Activated naive CD4-positive, alpha-beta T cell treated with anti-CD3 and anti-CD28 coated beads for 36 hours (primary cell): Measurements from ENCODE around the gene LENG8. TPM values are rescaled to one million over a fixed set of nuclear protein-coding genes. Genes with fewer than 3 reads are reported as not detected.
A peak's percentile ranks its signal among the peaks of the same experiment; 100 is the strongest.
"Not testable (repeated sequence)": the region's sequence is repeated elsewhere in the genome, so short reads cannot be mapped to it uniquely, and the experiment has no call there.

Experiments
- CTCF ChIA-PET: fragments of 350-600 bp; sonication (Branson Sonifier 250); formaldehyde crosslinking; loops from one replicate; lab custom pipeline; 2021; ENCODE audit warnings: antibody characterized with exemption; lab: Charles Lee
- DNase-seq: peaks from one replicate; pipeline ENCODE4 v3.0.0-alpha.2; 2020
- H3K27ac Mint-ChIP-seq: one replicate; pipeline ENCODE4 v1.8.0; 2021; ENCODE audit warnings: mild to moderate bottlenecking, mixed read lengths
- H3K27me3 Mint-ChIP-seq: one replicate; pipeline ENCODE4 v1.8.0; 2021; ENCODE audit warnings: low read depth, mixed read lengths
- H3K36me3 Mint-ChIP-seq: one replicate; pipeline ENCODE4 v1.8.0; 2021; ENCODE audit warnings: low read depth, mixed read lengths
- H3K4me1 Mint-ChIP-seq: one replicate; pipeline ENCODE4 v1.8.0; 2021; ENCODE audit warnings: low read depth, mixed read lengths
- H3K4me3 Mint-ChIP-seq: one replicate; pipeline ENCODE4 v1.8.0; 2021; ENCODE audit warnings: mild to moderate bottlenecking, moderate library complexity, mixed read lengths
- H3K9me3 Mint-ChIP-seq: one replicate; pipeline ENCODE4 v1.8.0; 2021; ENCODE audit warnings: mixed read lengths
- intact Hi-C: fragments of 100-400 bp; cut with micrococcal nuclease; formaldehyde crosslinking; loops from one replicate; pipeline ENCODE4 v1.15.1; 2023
- total RNA-seq, 2 experiments: library from RNA; stranded (reverse); gene quantifications; one replicate each; pipeline ENCODE4 v1.2.3, GENCODE V29; 2021

LENG8 gene
- total RNA-seq, 2 experiments from 2014 or later = 171 to 175 TPM

- no peak overlapping the region for H3K4me3 Mint-ChIP-seq
- intact Hi-C loops = no loop called here
- peaks cover 3% of the 10 kb centered on the region for H3K4me1 Mint-ChIP-seq
- H3K27ac Mint-ChIP-seq = no peak overlapping the region
- H3K36me3 Mint-ChIP-seq = no peaks in the 10 kb centered on the region
- H3K9me3 Mint-ChIP-seq = no peaks in the 10 kb centered on the region
- peaks cover 5% of the 10 kb centered on the region for H3K27me3 Mint-ChIP-seq
- DNase-seq = no peak
- CTCF ChIA-PET = interaction anchor here (1.1 kb wide), 1 partner anchor 71 kb away, joined by 3 read pairs; no protein-coding TSS in a partner anchor
Observed at GRCh38 chr19:54485851-54486250, 36.9 kb downstream of the LENG8 start.

- Mint-ChIP-seq H3K4me1 (no peaks in the 10 kb centered on the region), H3K4me3 (no peak overlapping the region), H3K27ac (no peak overlapping the region), H3K9me3 (no peaks in the 10 kb centered on the region), H3K36me3 (no peaks in the 10 kb centered on the region), H3K27me3 (peaks cover 7% of the 10 kb centered on the region)
- intact Hi-C loops = no loop called here
- CTCF ChIA-PET = no interaction called here
- no peak for DNase-seq
Observed at GRCh38 chr19:54489341-54489740, 40.3 kb downstream of the LENG8 start.

GRCh38 chr19:54489766-54490165, 40.8 kb downstream of the LENG8 start:
- Mint-ChIP-seq H3K36me3 (no peaks in the 10 kb centered on the region), H3K4me1 (no peaks in the 10 kb centered on the region), H3K4me3 (no peak overlapping the region), H3K27me3 (peaks cover 7% of the 10 kb centered on the region), H3K27ac (no peak overlapping the region), H3K9me3 (no peaks in the 10 kb centered on the region)
- intact Hi-C loops = no loop called here
- CTCF ChIA-PET = no interaction called here
- no peak for DNase-seq

GRCh38 chr19:54492568-54492967, 43.6 kb downstream of the LENG8 start:
- Mint-ChIP-seq H3K4me3 (no peak overlapping the region), H3K9me3 (no peaks in the 10 kb centered on the region), H3K36me3 (no peaks in the 10 kb centered on the region), H3K27me3 (peaks cover 16% of the 10 kb centered on the region), H3K4me1 (peaks cover 3% of the 10 kb centered on the region), H3K27ac (peak overlapping the region; percentile 24)
- CTCF ChIA-PET = no interaction called here
- intact Hi-C loops = no loop called here
- no peak for DNase-seq

- H3K27ac Mint-ChIP-seq, DNase-seq, intact Hi-C loops, H3K9me3 Mint-ChIP-seq, H3K4me1 Mint-ChIP-seq, H3K36me3 Mint-ChIP-seq, H3K4me3 Mint-ChIP-seq: not testable (repeated sequence)
- CTCF ChIA-PET = interaction anchor here (1.1 kb wide), 1 partner anchor 15 kb away, joined by 7 read pairs; no protein-coding TSS in a partner anchor
- peaks cover 16% of the 10 kb centered on the region for H3K27me3 Mint-ChIP-seq
Observed at GRCh38 chr19:54493056-54493455, 44.1 kb downstream of the LENG8 start.

GRCh38 chr19:54493967-54494585, 45.1 kb downstream of the LENG8 start:
- H3K36me3 Mint-ChIP-seq = no peaks in the 10 kb centered on the region
- H3K9me3 Mint-ChIP-seq = no peaks in the 10 kb centered on the region
- no peak overlapping the region for H3K27ac Mint-ChIP-seq
- H3K27me3 Mint-ChIP-seq = peaks cover 17% of the 10 kb centered on the region
- no peak overlapping the region for H3K4me3 Mint-ChIP-seq
- peaks cover 11% of the 10 kb centered on the region for H3K4me1 Mint-ChIP-seq
- intact Hi-C loops = no loop called here
- CTCF ChIA-PET = interaction anchor here (1.1 kb wide), 1 partner anchor 16 kb away, joined by 7 read pairs; no protein-coding TSS in a partner anchor
- DNase-seq = no peak

- peaks cover 19% of the 10 kb centered on the region for H3K27me3 Mint-ChIP-seq
- H3K4me3 Mint-ChIP-seq, DNase-seq, H3K36me3 Mint-ChIP-seq, H3K27ac Mint-ChIP-seq, H3K9me3 Mint-ChIP-seq, intact Hi-C loops: not testable (repeated sequence)
- peaks cover 15% of the 10 kb centered on the region for H3K4me1 Mint-ChIP-seq
- CTCF ChIA-PET = interaction anchor here (0.6 to 1.5 kb wide), 2 partner anchors 14 to 158 kb away, joined by 3 to 4 read pairs; no protein-coding TSS in a partner anchor
Observed at GRCh38 chr19:54495284-54495683, 46.3 kb downstream of the LENG8 start.

- Mint-ChIP-seq H3K4me1 (peaks cover 22% of the 10 kb centered on the region), H3K27me3 (peaks cover 19% of the 10 kb centered on the region)
- CTCF ChIA-PET, H3K9me3 Mint-ChIP-seq, intact Hi-C loops, H3K4me3 Mint-ChIP-seq, H3K36me3 Mint-ChIP-seq, H3K27ac Mint-ChIP-seq: not testable (repeated sequence)
- DNase-seq = peak; percentile 59
Observed at GRCh38 chr19:54497747-54498450, 48.9 kb downstream of the LENG8 start.

GRCh38 chr19:54498451-54498772, 49.4 kb downstream of the LENG8 start:
- H3K27me3 Mint-ChIP-seq = peaks cover 15% of the 10 kb centered on the region
- DNase-seq = not testable (repeated sequence)

GRCh38 chr19:54502518-54503048, 53.6 kb downstream of the LENG8 start, which contains the start of gene LAIR2:
Gene LAIR2 (plus strand): TSS chr19:54502831. CDS start chr19:54502919, 88 bp downstream.
- no peaks in the 10 kb centered on the region for H3K9me3 Mint-ChIP-seq
- DNase-seq = peak; percentile 46
- H3K4me1 Mint-ChIP-seq = peaks cover 29% of the 10 kb centered on the region
- CTCF ChIA-PET = no interaction called here
- peaks cover 8% of the 10 kb centered on the region for H3K27me3 Mint-ChIP-seq
- no peak within 1 kb of the TSS for H3K27ac Mint-ChIP-seq
- H3K36me3 Mint-ChIP-seq = no peaks in the 10 kb centered on the region
- intact Hi-C loops = no loop called here
- peak within 1 kb of the TSS; percentile 12 for H3K4me3 Mint-ChIP-seq

More at GRCh38 chr19:54498451-54498772, 49.4 kb downstream of the LENG8 start:
- intact Hi-C loops, H3K9me3 Mint-ChIP-seq, CTCF ChIA-PET, H3K27ac Mint-ChIP-seq, H3K36me3 Mint-ChIP-seq, H3K4me3 Mint-ChIP-seq: not testable (repeated sequence)
- peaks cover 22% of the 10 kb centered on the region for H3K4me1 Mint-ChIP-seq

GRCh38 chr19:54505542-54505941, 56.5 kb downstream of the LENG8 start:
- H3K4me3 Mint-ChIP-seq, H3K36me3 Mint-ChIP-seq, DNase-seq, CTCF ChIA-PET, H3K27ac Mint-ChIP-seq, intact Hi-C loops, H3K27me3 Mint-ChIP-seq, H3K9me3 Mint-ChIP-seq: not testable (repeated sequence)
- H3K4me1 Mint-ChIP-seq = peaks cover 24% of the 10 kb centered on the region

GRCh38 chr19:54506079-54506478, 57.1 kb downstream of the LENG8 start:
- Mint-ChIP-seq H3K4me3 (no peak overlapping the region), H3K27me3 (peaks cover 5% of the 10 kb centered on the region)
- CTCF ChIA-PET = no interaction called here

More at GRCh38 chr19:54506079-54506478, 57.1 kb downstream of the LENG8 start:
- H3K4me1 Mint-ChIP-seq = peaks cover 24% of the 10 kb centered on the region
- no peak overlapping the region for H3K27ac Mint-ChIP-seq
- no peaks in the 10 kb centered on the region for H3K36me3 Mint-ChIP-seq
- DNase-seq = no peak
- no peaks in the 10 kb centered on the region for H3K9me3 Mint-ChIP-seq
- intact Hi-C loops = no loop called here
